Vagina (tissue), 2 donors: ENCODE data around the gene UTS2R.

Experiments used
- POLR2A ChIP-seq, 2 donors: fragments of 450-650 bp; IDR thresholded peaks; one replicate each; pipeline ENCODE4 v1.6.1; 2017; ENCODE audit warnings: antibody characterized with exemption in 2 of 2, mild to moderate bottlenecking in 2 of 2, moderate library complexity in 2 of 2
- TF ChIP-seq, protein P1 (sequence below), 3 experiments: fragments of 450-650 bp in 2 of 3; fragments of 200-600 bp in 1 of 3; sonication (generic) in 1 of 3; IDR thresholded peaks; one replicate each; pipeline ENCODE4 v1.5.1; 2017 to 2019; ENCODE audit warnings: antibody characterized with exemption in 3 of 3, mild to moderate bottlenecking in 2 of 3, moderate library complexity in 2 of 3

DNA sequence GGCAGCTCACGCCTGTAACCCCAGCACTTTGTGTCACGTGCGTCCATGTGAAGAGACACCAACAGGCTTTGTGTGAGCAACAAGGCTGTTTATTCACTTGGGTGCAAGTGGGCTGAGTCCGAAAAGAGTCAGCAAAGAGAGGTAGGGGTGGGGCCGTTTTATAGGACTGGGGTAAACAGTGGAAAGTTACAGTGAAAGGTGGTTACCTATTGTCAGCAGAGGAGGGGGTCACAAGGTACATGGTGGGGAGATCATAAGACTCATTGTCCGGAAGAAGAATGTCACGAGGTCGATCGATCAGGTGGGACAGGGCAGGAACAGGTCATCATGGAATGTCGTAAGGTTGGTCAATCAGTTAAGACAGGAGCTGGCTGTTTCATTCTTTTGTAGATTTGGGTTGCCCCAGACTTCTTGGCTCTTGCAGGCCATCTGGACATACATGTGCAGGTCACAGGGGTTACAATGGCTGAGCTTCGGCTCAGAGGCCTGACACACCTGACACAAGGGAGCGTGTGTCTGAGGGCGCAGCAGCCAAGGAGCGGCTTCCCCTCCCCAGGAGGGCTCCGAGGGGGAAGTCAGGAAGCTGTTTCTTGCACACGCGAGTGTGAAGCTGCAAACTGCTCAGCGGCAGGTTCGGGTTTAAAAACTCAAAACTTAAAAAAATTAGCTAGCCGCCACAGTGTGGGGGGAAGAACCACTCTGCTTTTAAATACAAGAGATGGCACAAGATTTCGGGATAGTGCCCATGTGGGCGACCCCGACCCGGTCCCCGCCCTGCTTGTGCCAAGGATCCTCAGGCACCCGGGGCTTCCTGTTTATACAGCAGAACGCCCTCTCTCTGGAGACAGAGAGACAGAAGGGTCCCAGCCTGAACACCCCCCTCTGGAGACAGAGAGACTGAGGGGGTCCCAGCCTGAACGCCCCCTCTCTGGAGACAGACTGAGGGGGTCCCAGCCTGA is 24.9 kb upstream of the UTS2R start:
- TF ChIP-seq, protein P1, sequence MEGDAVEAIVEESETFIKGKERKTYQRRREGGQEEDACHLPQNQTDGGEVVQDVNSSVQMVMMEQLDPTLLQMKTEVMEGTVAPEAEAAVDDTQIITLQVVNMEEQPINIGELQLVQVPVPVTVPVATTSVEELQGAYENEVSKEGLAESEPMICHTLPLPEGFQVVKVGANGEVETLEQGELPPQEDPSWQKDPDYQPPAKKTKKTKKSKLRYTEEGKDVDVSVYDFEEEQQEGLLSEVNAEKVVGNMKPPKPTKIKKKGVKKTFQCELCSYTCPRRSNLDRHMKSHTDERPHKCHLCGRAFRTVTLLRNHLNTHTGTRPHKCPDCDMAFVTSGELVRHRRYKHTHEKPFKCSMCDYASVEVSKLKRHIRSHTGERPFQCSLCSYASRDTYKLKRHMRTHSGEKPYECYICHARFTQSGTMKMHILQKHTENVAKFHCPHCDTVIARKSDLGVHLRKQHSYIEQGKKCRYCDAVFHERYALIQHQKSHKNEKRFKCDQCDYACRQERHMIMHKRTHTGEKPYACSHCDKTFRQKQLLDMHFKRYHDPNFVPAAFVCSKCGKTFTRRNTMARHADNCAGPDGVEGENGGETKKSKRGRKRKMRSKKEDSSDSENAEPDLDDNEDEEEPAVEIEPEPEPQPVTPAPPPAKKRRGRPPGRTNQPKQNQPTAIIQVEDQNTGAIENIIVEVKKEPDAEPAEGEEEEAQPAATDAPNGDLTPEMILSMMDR (IDR thresholded peaks at IDR 0.05) = no peak
- no peak for TF ChIP-seq POLR2A (IDR thresholded peaks at IDR 0.05)
